ENCODE results near the gene CHCHD3. TPM values are rescaled to one million over a fixed set of nuclear protein-coding genes. Genes with fewer than 3 reads are reported as not detected.

Gene CHCHD3
- total RNA-seq, 2 experiments from 2014 or later = 83.5 to 83.8 TPM

DNA sequence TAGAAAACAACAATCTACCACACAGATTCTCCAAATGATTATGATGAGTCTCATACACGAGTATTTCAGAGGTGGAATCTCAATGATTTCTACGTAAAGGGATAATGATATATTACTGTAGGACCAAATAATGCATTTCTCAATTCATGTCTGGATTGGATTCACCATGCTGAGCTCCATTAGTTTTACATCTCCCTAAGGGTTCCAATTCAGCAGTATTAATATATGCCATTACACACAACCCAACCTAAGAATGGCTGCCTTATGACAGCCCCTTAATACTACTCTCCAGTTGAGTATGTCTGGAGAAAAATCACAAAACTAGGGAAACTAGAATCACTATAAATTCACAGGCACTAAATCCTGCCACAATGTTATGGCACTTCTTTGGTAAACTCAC is 271.3 kb downstream of the CHCHD3 start:
- TF ChIP-seq EZH2phosphoT487 (IDR thresholded peaks at IDR 0.05; ENCODE audit: borderline replicate concordance, low read depth, low read length) = no peak
- TF ChIP-seq, protein P1, sequence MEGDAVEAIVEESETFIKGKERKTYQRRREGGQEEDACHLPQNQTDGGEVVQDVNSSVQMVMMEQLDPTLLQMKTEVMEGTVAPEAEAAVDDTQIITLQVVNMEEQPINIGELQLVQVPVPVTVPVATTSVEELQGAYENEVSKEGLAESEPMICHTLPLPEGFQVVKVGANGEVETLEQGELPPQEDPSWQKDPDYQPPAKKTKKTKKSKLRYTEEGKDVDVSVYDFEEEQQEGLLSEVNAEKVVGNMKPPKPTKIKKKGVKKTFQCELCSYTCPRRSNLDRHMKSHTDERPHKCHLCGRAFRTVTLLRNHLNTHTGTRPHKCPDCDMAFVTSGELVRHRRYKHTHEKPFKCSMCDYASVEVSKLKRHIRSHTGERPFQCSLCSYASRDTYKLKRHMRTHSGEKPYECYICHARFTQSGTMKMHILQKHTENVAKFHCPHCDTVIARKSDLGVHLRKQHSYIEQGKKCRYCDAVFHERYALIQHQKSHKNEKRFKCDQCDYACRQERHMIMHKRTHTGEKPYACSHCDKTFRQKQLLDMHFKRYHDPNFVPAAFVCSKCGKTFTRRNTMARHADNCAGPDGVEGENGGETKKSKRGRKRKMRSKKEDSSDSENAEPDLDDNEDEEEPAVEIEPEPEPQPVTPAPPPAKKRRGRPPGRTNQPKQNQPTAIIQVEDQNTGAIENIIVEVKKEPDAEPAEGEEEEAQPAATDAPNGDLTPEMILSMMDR (conservative IDR thresholded peaks at IDR 0.05; ENCODE audit: low read length) = no peak
- Histone ChIP-seq H3K36me3 (ENCODE audit: insufficient read depth, low read length) (0 out of 2 replicates have a peak, but pooled peaks cover 3% of the 10 kb centered on the region), H3K27ac (ENCODE audit: low read depth, low read length, poor library complexity, severe bottlenecking) (no peak overlapping the region), H2AFZ (ENCODE audit: low read length) (no peak overlapping the region), H3K79me2 (ENCODE audit: insufficient read depth, low read depth, low read length) (no peaks in the 10 kb centered on the region), H3K4me2 (ENCODE audit: low read length) (no peak overlapping the region), H3K4me3 (ENCODE audit: low read depth, low read length, poor library complexity, severe bottlenecking) (no peak overlapping the region), H3K9me3 (ENCODE audit: low read length) (no peaks in the 10 kb centered on the region), H3K9me2 (ENCODE audit: insufficient read depth, low read length) (no peaks in the 10 kb centered on the region), H4K20me1 (ENCODE audit: insufficient read depth, low read length) (no peaks in the 10 kb centered on the region), H3K4me1 (ENCODE audit: insufficient read depth, low read length, poor library complexity, severe bottlenecking) (no peaks in the 10 kb centered on the region)
- no peak for DNase-seq (ENCODE audit: low spot score)
- POLR2A ChIA-PET = no interaction called here
- CTCF ChIA-PET (ENCODE audit: unreplicated experiment) = no interaction called here
- intact Hi-C loops (cut with micrococcal nuclease; ENCODE audit: unreplicated experiment) = no loop called here
- BruUV-seq (replicated peaks) = no TSS peak

DNA sequence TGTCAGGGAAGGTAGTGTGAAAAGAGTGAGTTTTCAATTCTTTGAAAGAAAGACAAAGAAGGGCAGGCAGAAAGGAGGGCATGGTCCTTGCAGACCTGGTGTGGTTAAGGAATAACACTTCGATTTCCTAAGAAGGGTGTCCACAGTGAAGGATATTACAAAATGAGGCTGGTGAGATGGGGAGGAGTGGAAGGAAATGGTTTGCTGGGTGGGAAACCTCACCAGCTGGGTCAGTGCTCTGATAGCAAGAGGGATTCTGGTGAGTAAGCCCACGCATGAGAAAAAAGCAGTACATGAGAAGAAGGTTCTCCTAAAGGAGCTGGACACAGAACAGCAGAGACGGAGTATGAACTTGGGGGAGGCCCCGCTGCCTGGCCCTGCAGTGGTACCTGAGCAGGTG is 275.1 kb downstream of the CHCHD3 start:
- TF ChIP-seq, protein P1 (conservative IDR thresholded peaks at IDR 0.05; ENCODE audit: low read length) = no peak
- no peak for TF ChIP-seq EZH2phosphoT487 (IDR thresholded peaks at IDR 0.05; ENCODE audit: borderline replicate concordance, low read depth, low read length)
- H3K4me2 ChIP-seq (ENCODE audit: low read length) = no peak overlapping the region
- no peaks in the 10 kb centered on the region for H3K9me2 ChIP-seq (ENCODE audit: insufficient read depth, low read length)
- no peaks in the 10 kb centered on the region for H3K9me3 ChIP-seq (ENCODE audit: low read length)
- POLR2A ChIA-PET = no interaction called here
- no peak overlapping the region for H3K27ac ChIP-seq (ENCODE audit: low read depth, low read length, poor library complexity, severe bottlenecking)
- no peaks in the 10 kb centered on the region for H3K79me2 ChIP-seq (ENCODE audit: insufficient read depth, low read depth, low read length)
- CTCF ChIA-PET (ENCODE audit: unreplicated experiment) = no interaction called here
- DNase-seq (ENCODE audit: low spot score) = no peak
- H2AFZ ChIP-seq (ENCODE audit: low read length) = no peak overlapping the region
- H3K36me3 ChIP-seq (ENCODE audit: insufficient read depth, low read length) = 0 out of 2 replicates have a peak, but pooled peaks cover 3% of the 10 kb centered on the region
- H3K4me1 ChIP-seq (ENCODE audit: insufficient read depth, low read length, poor library complexity, severe bottlenecking) = no peaks in the 10 kb centered on the region
- H4K20me1 ChIP-seq (ENCODE audit: insufficient read depth, low read length) = no peaks in the 10 kb centered on the region
- intact Hi-C loops (cut with micrococcal nuclease; ENCODE audit: unreplicated experiment) = no loop called here
- H3K4me3 ChIP-seq (ENCODE audit: low read depth, low read length, poor library complexity, severe bottlenecking) = no peak overlapping the region
- no TSS peak for BruUV-seq (replicated peaks)

DNA sequence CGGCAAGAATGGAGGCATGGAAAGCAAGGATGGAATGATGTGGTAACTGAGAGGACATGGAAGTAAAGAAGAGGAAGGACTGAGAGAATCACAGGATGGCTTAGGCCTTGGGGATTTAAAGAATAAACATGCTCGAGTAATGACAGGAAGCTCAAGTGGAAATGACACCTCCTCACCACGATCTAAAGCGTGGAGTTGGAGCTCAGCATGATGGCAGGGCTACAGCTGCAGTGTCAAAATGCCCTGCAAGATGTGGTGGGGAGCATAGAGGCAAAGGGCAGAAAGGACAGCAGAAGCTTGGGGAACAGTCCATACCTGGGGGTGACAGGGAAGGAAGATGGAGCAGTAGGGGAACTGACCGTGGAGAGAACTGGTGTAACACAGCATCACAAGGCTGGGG is 276.1 kb downstream of the CHCHD3 start:
- Histone ChIP-seq H3K9me3 (ENCODE audit: low read length) (no peaks in the 10 kb centered on the region), H3K4me3 (ENCODE audit: low read depth, low read length, poor library complexity, severe bottlenecking) (no peak overlapping the region), H3K36me3 (ENCODE audit: insufficient read depth, low read length) (no peaks in the 10 kb centered on the region), H3K79me2 (ENCODE audit: insufficient read depth, low read depth, low read length) (no peaks in the 10 kb centered on the region), H4K20me1 (ENCODE audit: insufficient read depth, low read length) (no peaks in the 10 kb centered on the region), H3K4me1 (ENCODE audit: insufficient read depth, low read length, poor library complexity, severe bottlenecking) (no peaks in the 10 kb centered on the region), H2AFZ (ENCODE audit: low read length) (no peak overlapping the region), H3K9me2 (ENCODE audit: insufficient read depth, low read length) (no peaks in the 10 kb centered on the region), H3K4me2 (ENCODE audit: low read length) (no peak overlapping the region), H3K27ac (ENCODE audit: low read depth, low read length, poor library complexity, severe bottlenecking) (no peak overlapping the region)
- intact Hi-C loops (cut with micrococcal nuclease; ENCODE audit: unreplicated experiment) = no loop called here
- DNase-seq (ENCODE audit: low spot score) = no peak
- BruUV-seq (replicated peaks) = no TSS peak
- TF ChIP-seq, protein P1 (conservative IDR thresholded peaks at IDR 0.05; ENCODE audit: low read length) = no peak
- no peak for TF ChIP-seq EZH2phosphoT487 (IDR thresholded peaks at IDR 0.05; ENCODE audit: borderline replicate concordance, low read depth, low read length)
- ChIA-PET POLR2A (interaction anchor here (1.1 kb wide), 1 partner anchor 26 kb away, joined by 4 read pairs; no protein-coding TSS in a partner anchor), CTCF (ENCODE audit: unreplicated experiment) (no interaction called here)
